GM12878 (cell line): ENCODE results near the gene SLC18A3. TPM values are rescaled to one million over a fixed set of nuclear protein-coding genes. Genes with fewer than 3 reads are reported as not detected.

Experiments
- ATAC-seq: fragments of 200-7000 bp; cut with Tn5 transposase; 3 replicates; pipeline ENCODE4 v1.9.1; 2020; ENCODE audit warnings: mild to moderate bottlenecking, moderate library complexity
- BruUV-seq: library from RNA; stranded (reverse); fragments of 400-500 nt; replicated peaks from 2 replicates; lab custom pipeline; 2021; lab: Mats Ljungman, UMichigan
- CTCF ChIA-PET: fragments of 300-600 bp; sonication (Branson Sonifier 250); formaldehyde crosslinking; extraction: SDS; loops from one replicate; lab custom pipeline; 2021; ENCODE audit warnings: inconsistent platforms; lab: Yijun Ruan, JAX
- POLR2A ChIA-PET: fragments of 350-600 bp; formaldehyde crosslinking; extraction: SDS; loops from one replicate; lab custom pipeline; 2021; ENCODE audit warnings: inconsistent platforms; lab: Charles Lee
- RAD21 ChIA-PET: fragments of 300-600 bp; sonication (Branson Sonifier 250); formaldehyde crosslinking; loops from one replicate; lab custom pipeline; 2023; ENCODE audit warnings: antibody characterized with exemption; ENCODE audit not compliant: unreplicated experiment; lab: Charles Lee
- SMC1A ChIA-PET: fragments of 300-600 bp; sonication (Branson Sonifier 250); formaldehyde crosslinking; loops from one replicate; lab custom pipeline; 2023; ENCODE audit not compliant: unreplicated experiment, uncharacterized antibody; lab: Charles Lee
- DNase-seq: peaks from one replicate; pipeline ENCODE4 v3.0.0-alpha.2; 2011; ENCODE audit warnings: low read depth, low spot score
- FAIRE-seq: peaks from 3 replicates; lab custom pipeline; 2011; peaks lifted over from hg19 to GRCh38; lab: Jason Lieb, UNC
- H2AFZ ChIP-seq: 2 replicates; pipeline ENCODE4 v1.6.0; 2011; ENCODE audit warnings: low read depth, low read length, control low read depth; ENCODE audit not compliant: control insufficient read depth
- H3K27ac ChIP-seq: 2 replicates; pipeline ENCODE4 v1.5.1; 2011; ENCODE audit warnings: control low read depth; ENCODE audit not compliant: control insufficient read depth, insufficient read depth
- H3K27me3 ChIP-seq, 2 experiments: replicated peaks in 1 of 2; 2 replicates each; pipeline versions ENCODE4 v1.6.0 to v1.6.1; 2011; ENCODE audit warnings: low read length in 1 of 2; ENCODE audit not compliant: control insufficient read depth in 2 of 2, insufficient read depth in 2 of 2
- H3K36me3 ChIP-seq, 2 experiments: 2 replicates each; pipeline ENCODE4 v1.5.1; 2011; ENCODE audit warnings: low read length in 1 of 2; ENCODE audit not compliant: control insufficient read depth in 2 of 2, insufficient read depth in 2 of 2
- H3K4me1 ChIP-seq: 2 replicates; pipeline ENCODE4 v1.6.1; 2011; ENCODE audit warnings: mild to moderate bottlenecking, low read length, moderate library complexity, mixed read lengths; ENCODE audit not compliant: control insufficient read depth, insufficient read depth
- H3K4me2 ChIP-seq: 2 replicates; pipeline ENCODE4 v1.6.0; 2011; ENCODE audit warnings: control low read depth; ENCODE audit not compliant: control insufficient read depth, insufficient read depth
- H3K4me3 ChIP-seq: fragments of 200-600 bp; sonication (generic); 2 replicates; pipeline ENCODE4 v1.5.1; 2016
- H3K79me2 ChIP-seq: 2 replicates; pipeline ENCODE4 v1.6.0; 2011; ENCODE audit warnings: low read length; ENCODE audit not compliant: control insufficient read depth, insufficient read depth
- H3K9ac ChIP-seq: 2 replicates; pipeline ENCODE4 v1.8.0; 2011; ENCODE audit warnings: low read length, control low read depth, mixed read lengths; ENCODE audit not compliant: control insufficient read depth, insufficient read depth
- H3K9me3 ChIP-seq: replicated peaks from 3 replicates; pipeline ENCODE4 v1.5.1; 2011; ENCODE audit warnings: mild to moderate bottlenecking, low read length; ENCODE audit not compliant: control insufficient read depth, insufficient read depth
- H4K20me1 ChIP-seq: 2 replicates; pipeline ENCODE4 v1.6.0; 2011; ENCODE audit not compliant: control insufficient read depth, insufficient read depth
- EED ChIP-seq: sonication (generic); IDR thresholded peaks from 2 replicates; pipeline ENCODE4 v1.6.1; 2016; ENCODE audit warnings: antibody characterized with exemption, low read depth
- EGR1 ChIP-seq, 2 experiments: IDR thresholded peaks; 1 replicate in 1 of 2; 2 replicates in 1 of 2; pipeline ENCODE4 v1.6.1; 2011 to 2012; ENCODE audit warnings: low read depth in 2 of 2, low read length in 2 of 2, borderline replicate concordance in 1 of 2, mild to moderate bottlenecking in 1 of 2, moderate library complexity in 1 of 2
- FOS ChIP-seq: IDR thresholded peaks from 3 replicates; pipeline ENCODE4 v1.6.1; 2011; ENCODE audit warnings: borderline replicate concordance; ENCODE audit not compliant: insufficient read length; ENCODE audit errors: extremely low read depth
- FOXK2 ChIP-seq: fragments of 450-650 bp; IDR thresholded peaks from 2 replicates; pipeline ENCODE4 v1.6.1; 2017; ENCODE audit warnings: mild to moderate bottlenecking, moderate library complexity
- KDM1A ChIP-seq: fragments of 200-600 bp; sonication (generic); IDR thresholded peaks from 2 replicates; pipeline ENCODE4 v1.6.1; 2016; ENCODE audit warnings: borderline replicate concordance
- LARP7 ChIP-seq: fragments of 450-650 bp; IDR thresholded peaks from 2 replicates; pipeline ENCODE4 v1.6.1; 2017; ENCODE audit warnings: mild to moderate bottlenecking
- NFYA ChIP-seq: IDR thresholded peaks from 2 replicates; pipeline ENCODE4 v1.6.1; 2011; ENCODE audit warnings: low read depth, mild to moderate bottlenecking, low read length, improper control_type of control experiment, borderline replicate concordance
- NKRF ChIP-seq: fragments of 450-650 bp; conservative IDR thresholded peaks from 2 replicates; pipeline ENCODE4 v1.6.1; 2017; ENCODE audit warnings: mild to moderate bottlenecking, moderate library complexity
- NRF1 ChIP-seq: conservative IDR thresholded peaks from 2 replicates; pipeline ENCODE4 v1.6.1; 2011; ENCODE audit warnings: mild to moderate bottlenecking, low read depth, low read length, improper control_type of control experiment
- RAD51 ChIP-seq: fragments of 450-650 bp; IDR thresholded peaks from 2 replicates; pipeline ENCODE4 v1.6.1; 2016; ENCODE audit warnings: moderate library complexity, mild to moderate bottlenecking, inconsistent platforms
- SMAD1 ChIP-seq: fragments of 450-650 bp; IDR thresholded peaks from 2 replicates; pipeline ENCODE4 v1.6.1; 2018; ENCODE audit warnings: mild to moderate bottlenecking, low read depth; ENCODE audit not compliant: partially characterized antibody
- SREBF1 ChIP-seq: IDR thresholded peaks from 2 replicates; pipeline ENCODE4 v1.6.1; 2012; ENCODE audit warnings: mild to moderate bottlenecking, low read length
- SREBF2 ChIP-seq: IDR thresholded peaks from 2 replicates; pipeline ENCODE4 v1.6.1; 2012; ENCODE audit warnings: mild to moderate bottlenecking, low read length
- SUZ12 ChIP-seq: fragments of 200-600 bp; sonication (generic); IDR thresholded peaks from one replicate; pipeline ENCODE4 v1.6.1; 2018; ENCODE audit warnings: antibody characterized with exemption, mild to moderate bottlenecking; ENCODE audit not compliant: unreplicated experiment
- TBL1XR1 ChIP-seq: IDR thresholded peaks from 2 replicates; pipeline ENCODE4 v1.6.1; 2012; ENCODE audit warnings: low read depth, low read length, improper control_type of control experiment
- USF2 ChIP-seq: IDR thresholded peaks from 2 replicates; pipeline ENCODE4 v1.6.1; 2011; ENCODE audit warnings: low read depth, low read length, improper control_type of control experiment, borderline replicate concordance
- YY1 ChIP-seq: IDR thresholded peaks from 2 replicates; pipeline ENCODE4 v1.6.1; 2011; ENCODE audit warnings: low read depth, mild to moderate bottlenecking, low read length
- ZBED1 ChIP-seq: IDR thresholded peaks from 2 replicates; pipeline ENCODE4 v1.6.1; 2016; ENCODE audit warnings: borderline replicate concordance
- ZNF274 ChIP-seq: IDR thresholded peaks from one replicate; pipeline ENCODE4 v1.8.0; 2011; ENCODE audit not compliant: insufficient read length, insufficient read depth
- WGBS: methylation state at CpG from one replicate; pipeline ENCODE4 v1.1.6; 2016; ENCODE audit warnings: low lambda C conversion rate; ENCODE audit not compliant: insufficient replicate concordance, insufficient coverage; ENCODE audit errors: missing lambda C conversion rate; 5-methylcytosine and 5-hydroxymethylcytosine counted together
- in situ Hi-C: fragments of 300-500 bp; cut with MboI; formaldehyde crosslinking; loops from 9 replicates; pipeline ENCODE4 v1.14.3; 2018; ENCODE audit warnings: mixed read lengths
- intact Hi-C: fragments of 100-400 bp; cut with micrococcal nuclease; formaldehyde crosslinking; loops from one replicate; pipeline ENCODE4 v1.14.2; 2022; ENCODE audit not compliant: unreplicated experiment
- polyA plus RNA-seq, 11 experiments: library from polyadenylated mRNA; depleted of rRNA in 4 of 11; unstranded in 6 of 11; stranded (reverse) in 5 of 11; fragments of >200 nt; fragmentation: Nextera tagmentation in 4 of 11; fragmentation: Illumina TruSeq in 1 of 11; extraction: Ambion mirVana in 4 of 11; extraction: Trizol in 1 of 11; gene quantifications; 1 replicate in 1 of 11; 2 replicates in 10 of 11; pipeline versions ENCODE4 v1.2.1 to v1.2.3, GENCODE V29; 2011 to 2016; ENCODE audit warnings: inconsistent platforms in 2 of 11, missing spikeins in 2 of 11, low read depth in 1 of 11
- total RNA-seq, 4 experiments: library from RNA; depleted of rRNA in 3 of 4; stranded (reverse); fragments of >200 nt in 3 of 4; fragmentation: Illumina TruSeq in 1 of 4; extraction: Trizol in 1 of 4; gene quantifications; 2 replicates each; pipeline versions ENCODE4 v1.2.1 to v1.2.3, GENCODE V29; 2013 to 2021

SLC18A3 gene
- total and polyA plus RNA-seq, 10 of the 15 experiments (the other 5 are each of a cell fraction or from before 2014, with no cell fraction given): not detected

DNA sequence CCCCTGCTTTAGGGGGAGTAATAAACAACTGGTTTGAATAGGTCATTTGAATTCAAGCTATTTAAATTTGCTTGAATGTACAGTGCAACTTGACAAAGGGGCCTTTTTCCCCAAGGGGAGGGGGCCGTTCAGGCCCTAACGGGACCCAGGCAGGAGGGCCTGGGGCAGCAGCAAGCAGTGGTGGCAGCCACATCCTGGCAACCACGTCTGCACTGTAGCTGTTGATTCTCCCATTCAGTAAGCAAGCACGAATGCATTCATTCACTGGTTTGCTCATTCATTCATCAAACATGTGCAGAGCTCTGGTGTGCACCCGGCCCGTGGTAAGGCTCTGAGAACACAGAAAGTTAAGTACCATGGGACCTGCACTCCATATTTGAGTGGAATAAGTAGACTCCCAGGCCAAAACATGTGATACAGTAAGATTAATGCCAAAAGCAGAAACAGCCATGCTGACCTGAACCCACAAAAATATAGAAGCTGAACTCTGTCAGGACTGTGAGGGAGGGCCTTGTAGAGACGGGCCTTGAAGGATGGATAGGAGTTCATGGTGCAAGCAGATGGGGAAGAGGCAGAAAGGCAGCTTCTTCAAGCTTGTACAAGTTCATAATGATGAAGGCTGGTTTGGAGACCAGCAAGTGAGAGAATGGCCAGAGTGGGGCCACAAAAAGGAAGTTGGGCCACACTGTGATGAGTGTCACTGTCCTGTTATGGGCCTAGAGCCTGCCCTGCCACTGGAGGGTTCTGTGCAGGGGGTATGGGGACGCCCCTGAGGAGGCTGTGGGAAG, 40.0 kb downstream of the SLC18A3 start:
- Histone ChIP-seq H3K4me3 (no peak overlapping the region), H3K9ac (no peak overlapping the region), H3K4me1 (no peaks in the 10 kb centered on the region), H3K9me3 (no peaks in the 10 kb centered on the region), H2AFZ (no peak overlapping the region), H3K27me3 (no peaks in the 10 kb centered on the region), H4K20me1 (no peaks in the 10 kb centered on the region), H3K36me3 (no peaks in the 10 kb centered on the region), H3K4me2 (no peak overlapping the region), H3K79me2 (no peaks in the 10 kb centered on the region), H3K27ac (no peak overlapping the region)
- in situ Hi-C loops (no loop called here), intact Hi-C loops (no loop called here)
- SMC1A ChIA-PET: interaction anchor here (0.6 kb wide), 1 partner anchor 18 kb away, joined by 3 read pairs; no protein-coding TSS in a partner anchor
- DNase-seq: no peak
- FAIRE-seq: no peak
- WGBS: 3% methylated on average over 8 of the region's 8 CpGs
- CTCF ChIA-PET: no interaction called here
- POLR2A ChIA-PET: no interaction called here
- RAD21 ChIA-PET: no interaction called here
- no TSS peak for BruUV-seq
- TF ChIP-seq NFYA (no peak), NRF1 (no peak), USF2 (no peak), LARP7 (no peak), ZBED1 (no peak), EED (no peak), RAD51 (no peak), NKRF (no peak), KDM1A (no peak), YY1 (no peak), ZNF274 (no peak), SREBF1 (no peak), TBL1XR1 (no peak), SUZ12 (no peak), EGR1 (IDR thresholded peaks at IDR 0.05; ENCODE audit: borderline replicate concordance in 1 of 2, low read depth in 2 of 2, low read length in 2 of 2) (no peak), FOXK2 (no peak), SREBF2 (no peak), SMAD1 (no peak), FOS (no peak)
- no peak for ATAC-seq
